Measurements from ENCODE around the gene PARD3B.

Gene PARD3B

DNA sequence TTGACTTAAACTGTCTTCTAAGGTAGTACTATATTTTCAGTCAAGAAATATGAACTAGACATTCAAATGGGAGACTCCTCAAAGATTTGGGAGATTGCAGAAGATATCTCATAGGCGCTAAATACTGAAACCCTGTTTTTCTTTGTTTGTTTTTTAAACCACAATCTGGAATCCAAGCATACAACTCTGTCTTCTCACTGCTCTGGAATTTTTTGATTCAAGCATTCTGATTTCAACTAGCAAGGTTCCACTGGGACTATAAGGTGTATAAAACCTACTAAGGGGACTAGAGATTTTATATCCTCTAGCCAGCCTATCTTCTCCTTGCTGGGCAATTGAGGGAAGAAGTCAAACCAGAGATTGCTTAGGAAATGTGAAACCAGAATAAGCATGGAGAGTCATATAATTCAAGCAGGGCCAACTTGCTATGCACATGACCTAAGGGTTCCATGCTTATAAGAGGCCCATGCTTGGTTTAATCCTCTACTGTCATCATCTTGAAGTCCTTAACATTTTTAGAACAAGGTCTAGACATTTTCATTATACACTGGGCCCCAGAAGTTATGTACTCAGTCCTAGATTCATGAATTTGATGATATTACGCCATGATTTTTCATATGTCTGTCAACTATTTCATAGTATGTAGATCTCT is 405.5 kb downstream of the PARD3B start:
- TF ChIP-seq POLR2AphosphoS5 (IDR thresholded peaks at IDR 0.05; ENCODE audit: low read depth, low read length) (no peak), TAF1 (IDR thresholded peaks at IDR 0.05; ENCODE audit: borderline replicate concordance, low read depth, low read length) (no peak), POLR2A (IDR thresholded peaks at IDR 0.05; ENCODE audit: low read depth, low read length) (no peak)
- FAIRE-seq = no peak
- no peak for DNase-seq (ENCODE audit: insufficient read length)

DNA sequence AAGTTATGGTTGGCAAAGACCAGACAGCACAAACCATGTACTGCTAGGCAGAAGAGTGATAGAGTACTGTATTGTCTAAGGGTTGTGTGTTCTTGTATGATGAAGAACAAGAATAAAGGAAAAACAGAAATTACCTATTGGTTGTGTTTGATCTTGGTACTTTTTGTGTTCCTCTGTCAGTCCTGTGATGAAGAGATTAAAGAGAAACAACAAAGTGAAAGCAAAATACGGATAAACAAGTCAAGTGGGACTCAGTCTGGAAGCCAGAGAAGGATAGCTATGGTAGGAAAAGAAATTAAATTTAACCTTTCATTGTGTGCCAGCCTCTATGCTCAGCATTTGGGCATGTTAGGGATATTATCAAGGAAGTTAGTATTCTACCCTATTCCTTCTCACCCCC is 413.1 kb downstream of the PARD3B start:
- DNase-seq (ENCODE audit: insufficient read length) (no peak), FAIRE-seq (no peak)
- TF ChIP-seq TAF1 (IDR thresholded peaks at IDR 0.05; ENCODE audit: borderline replicate concordance, low read depth, low read length) (no peak), POLR2AphosphoS5 (IDR thresholded peaks at IDR 0.05; ENCODE audit: low read depth, low read length) (no peak), POLR2A (IDR thresholded peaks at IDR 0.05; ENCODE audit: low read depth, low read length) (no peak)

DNA sequence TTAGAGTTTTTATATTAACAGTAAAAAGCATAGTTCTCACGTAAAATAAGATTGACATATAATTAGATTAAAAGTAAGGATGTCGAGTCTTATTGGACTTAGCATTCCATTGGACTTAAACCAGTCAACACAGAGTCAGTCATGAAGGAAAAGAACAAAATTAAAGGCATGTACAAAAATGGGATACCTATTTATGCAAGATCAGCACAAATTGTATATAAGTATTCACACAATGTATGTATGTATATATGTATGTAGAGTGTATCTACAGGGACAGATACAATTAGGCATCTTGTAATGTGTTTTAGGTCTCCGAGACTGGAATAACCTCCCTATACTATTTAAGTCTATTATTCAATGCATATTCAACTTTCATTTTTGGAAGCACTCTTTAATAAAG is 419.1 kb downstream of the PARD3B start:
- no peak for DNase-seq (ENCODE audit: insufficient read length)
- no peak for FAIRE-seq
- TF ChIP-seq POLR2AphosphoS5 (IDR thresholded peaks at IDR 0.05; ENCODE audit: low read depth, low read length) = no peak
- no peak for TF ChIP-seq TAF1 (IDR thresholded peaks at IDR 0.05; ENCODE audit: borderline replicate concordance, low read depth, low read length)
- no peak for TF ChIP-seq POLR2A (IDR thresholded peaks at IDR 0.05; ENCODE audit: low read depth, low read length)

DNA sequence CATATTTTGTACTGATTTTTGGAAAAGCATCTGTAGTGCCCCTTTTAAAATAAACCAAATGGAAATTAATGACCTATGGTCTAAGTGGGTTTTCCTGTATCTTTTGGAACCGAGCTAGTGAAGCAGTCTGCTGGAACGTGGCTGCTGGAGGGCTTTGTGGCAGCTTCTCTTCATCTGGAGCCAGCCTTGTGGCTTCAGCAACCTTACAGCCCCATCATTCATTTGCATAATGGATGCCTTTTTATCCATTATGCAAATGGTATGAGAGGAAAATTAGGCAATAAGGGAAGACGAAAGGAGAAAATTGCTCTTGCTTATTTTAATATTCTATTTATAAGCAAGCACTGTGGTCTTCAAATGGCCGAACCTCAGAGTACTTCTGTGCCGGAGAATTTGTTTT is 421.0 kb downstream of the PARD3B start:
- TF ChIP-seq POLR2AphosphoS5 (IDR thresholded peaks at IDR 0.05; ENCODE audit: low read depth, low read length) = no peak
- TF ChIP-seq POLR2A (IDR thresholded peaks at IDR 0.05; ENCODE audit: low read depth, low read length) = no peak
- no peak for TF ChIP-seq TAF1 (IDR thresholded peaks at IDR 0.05; ENCODE audit: borderline replicate concordance, low read depth, low read length)
- no peak for FAIRE-seq

DNA sequence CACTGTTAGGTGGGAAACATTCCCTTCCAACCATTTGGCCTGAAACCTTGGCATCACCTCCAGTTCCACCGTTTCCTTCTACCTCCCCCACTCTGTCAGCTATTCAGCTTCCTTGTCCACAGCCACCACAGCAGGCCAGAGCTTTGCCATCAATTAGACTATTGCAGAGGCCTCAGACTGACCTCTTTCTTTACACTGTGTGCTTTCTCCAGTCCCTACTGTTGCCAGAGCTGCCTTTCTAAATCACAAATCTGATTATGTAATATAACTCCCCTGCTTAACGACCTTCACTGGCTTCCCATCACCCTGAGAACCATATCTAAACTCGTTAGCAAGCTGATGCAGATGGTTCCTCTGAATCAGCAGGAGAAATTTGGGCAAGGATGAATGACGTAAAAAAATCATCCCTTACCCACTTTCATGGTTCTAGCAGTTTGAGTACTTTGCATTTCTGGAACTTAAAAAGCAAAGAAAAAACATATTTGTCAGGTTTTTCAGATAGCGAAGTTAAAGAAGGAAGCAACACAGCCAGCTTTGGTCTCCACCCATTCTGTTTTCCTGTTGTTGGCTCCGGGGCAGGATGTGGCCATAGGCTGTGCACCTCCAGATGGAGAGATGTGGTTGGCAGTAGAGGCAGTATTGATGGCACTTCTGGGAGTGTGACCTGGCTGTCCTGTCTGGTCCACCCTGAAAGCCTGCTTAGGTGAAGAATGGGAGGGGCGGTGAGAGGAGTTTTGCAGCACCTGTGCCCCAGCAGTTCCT is 422.1 kb downstream of the PARD3B start:
- TF ChIP-seq TAF1 (IDR thresholded peaks at IDR 0.05; ENCODE audit: borderline replicate concordance, low read depth, low read length) (no peak), POLR2AphosphoS5 (IDR thresholded peaks at IDR 0.05; ENCODE audit: low read depth, low read length) (no peak), POLR2A (IDR thresholded peaks at IDR 0.05; ENCODE audit: low read depth, low read length) (no peak)
- no peak for FAIRE-seq
- no peak for DNase-seq (ENCODE audit: insufficient read length)

More for the DNA sequence above, 421.0 kb downstream of the PARD3B start:
- no peak for DNase-seq (ENCODE audit: insufficient read length)

DNA sequence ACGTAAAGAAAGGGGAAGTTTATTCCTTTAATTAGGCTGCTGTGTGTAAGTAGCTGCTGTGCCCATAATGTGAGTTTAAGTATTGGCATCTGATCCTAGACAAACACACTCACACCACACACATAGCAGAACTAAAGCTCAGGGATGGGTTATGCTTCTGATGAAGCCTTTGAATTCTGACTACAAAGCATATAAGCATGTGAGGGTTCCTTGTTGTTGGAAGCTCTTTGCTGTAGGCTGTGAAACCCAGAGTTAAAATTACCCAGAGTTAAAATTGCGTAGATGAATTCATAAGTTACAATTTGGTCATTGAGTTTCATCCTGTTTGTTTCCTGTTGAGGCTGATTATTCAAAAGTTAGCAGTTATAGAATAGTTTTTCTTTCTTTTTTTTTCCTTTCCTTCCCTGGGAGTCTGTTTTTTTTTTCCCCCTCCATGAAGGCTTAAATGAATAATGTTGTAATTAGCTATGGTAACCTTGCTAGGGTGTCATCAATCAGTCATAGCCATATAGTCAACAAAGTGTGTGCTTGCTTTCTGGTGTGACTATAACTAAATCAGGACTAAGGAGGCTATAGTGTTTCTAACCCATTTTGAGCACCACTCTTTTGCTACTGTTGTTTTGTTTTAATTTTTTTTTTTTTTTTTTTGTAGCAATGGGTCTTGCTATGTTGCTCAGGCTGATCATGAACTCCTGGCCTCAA is 426.1 kb downstream of the PARD3B start:
- FAIRE-seq (no peak), DNase-seq (ENCODE audit: insufficient read length) (no peak)
- TF ChIP-seq POLR2AphosphoS5 (IDR thresholded peaks at IDR 0.05; ENCODE audit: low read depth, low read length) = no peak
- TF ChIP-seq TAF1 (IDR thresholded peaks at IDR 0.05; ENCODE audit: borderline replicate concordance, low read depth, low read length) = no peak
- no peak for TF ChIP-seq POLR2A (IDR thresholded peaks at IDR 0.05; ENCODE audit: low read depth, low read length)

DNA sequence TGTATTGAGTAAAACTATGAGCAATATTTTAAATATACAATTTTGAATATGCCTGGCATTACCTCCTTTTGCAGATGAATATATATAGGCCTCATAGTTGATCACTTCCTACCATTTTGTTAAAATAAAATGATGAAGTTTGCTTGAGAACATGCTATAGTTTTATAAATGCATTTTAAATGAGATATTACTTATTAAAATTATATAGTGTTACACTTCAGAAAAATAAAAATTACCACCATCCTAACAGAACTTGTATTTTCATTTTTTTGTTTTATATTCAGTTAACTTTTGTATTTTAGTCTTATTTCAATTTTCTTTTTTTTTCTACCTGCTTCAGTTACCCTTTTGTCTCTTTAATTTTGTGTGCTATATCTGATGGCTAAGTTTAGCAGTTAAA is 426.9 kb downstream of the PARD3B start:
- TF ChIP-seq POLR2A (IDR thresholded peaks at IDR 0.05; ENCODE audit: low read depth, low read length) = no peak
- no peak for TF ChIP-seq TAF1 (IDR thresholded peaks at IDR 0.05; ENCODE audit: borderline replicate concordance, low read depth, low read length)
- no peak for TF ChIP-seq POLR2AphosphoS5 (IDR thresholded peaks at IDR 0.05; ENCODE audit: low read depth, low read length)
- DNase-seq (ENCODE audit: insufficient read length) = no peak
- FAIRE-seq = no peak

DNA sequence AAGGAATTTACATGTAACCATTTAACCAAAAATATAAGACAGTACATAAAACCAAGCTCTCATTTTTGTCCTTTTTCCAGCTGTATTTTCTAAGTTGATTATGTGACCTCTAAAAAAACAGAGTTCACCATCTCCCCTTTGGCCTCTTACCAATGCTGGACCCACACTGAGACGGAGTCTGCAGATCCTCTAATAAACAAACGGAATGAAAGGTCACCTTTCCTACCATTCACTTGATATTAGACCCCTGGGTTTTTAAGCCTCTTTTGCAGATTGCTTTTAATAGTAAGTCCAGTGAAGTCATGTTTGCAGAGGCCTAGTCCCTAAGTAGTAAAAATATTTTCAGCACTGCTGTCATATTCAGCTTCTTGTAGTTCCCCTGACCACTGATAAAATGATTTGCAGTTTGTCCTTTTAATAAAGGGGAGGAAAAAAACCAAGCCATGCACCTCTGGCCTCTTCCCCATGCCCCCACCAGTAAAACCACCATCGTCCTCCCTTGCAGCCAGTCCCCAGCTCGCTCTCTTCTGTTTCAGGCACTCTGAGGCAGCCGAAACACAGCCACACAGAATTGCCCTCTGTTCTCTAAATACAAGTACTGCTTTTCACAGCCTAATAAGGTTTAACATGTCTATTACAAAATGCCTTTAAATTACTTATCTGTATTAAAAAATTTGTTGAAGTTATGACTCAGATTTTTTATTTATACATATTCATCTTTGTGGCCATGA is 427.5 kb downstream of the PARD3B start:
- no peak for TF ChIP-seq POLR2AphosphoS5 (IDR thresholded peaks at IDR 0.05; ENCODE audit: low read depth, low read length)
- TF ChIP-seq POLR2A (IDR thresholded peaks at IDR 0.05; ENCODE audit: low read depth, low read length) = no peak
- no peak for TF ChIP-seq TAF1 (IDR thresholded peaks at IDR 0.05; ENCODE audit: borderline replicate concordance, low read depth, low read length)
- DNase-seq (ENCODE audit: insufficient read length) (no peak), FAIRE-seq (no peak)

DNA sequence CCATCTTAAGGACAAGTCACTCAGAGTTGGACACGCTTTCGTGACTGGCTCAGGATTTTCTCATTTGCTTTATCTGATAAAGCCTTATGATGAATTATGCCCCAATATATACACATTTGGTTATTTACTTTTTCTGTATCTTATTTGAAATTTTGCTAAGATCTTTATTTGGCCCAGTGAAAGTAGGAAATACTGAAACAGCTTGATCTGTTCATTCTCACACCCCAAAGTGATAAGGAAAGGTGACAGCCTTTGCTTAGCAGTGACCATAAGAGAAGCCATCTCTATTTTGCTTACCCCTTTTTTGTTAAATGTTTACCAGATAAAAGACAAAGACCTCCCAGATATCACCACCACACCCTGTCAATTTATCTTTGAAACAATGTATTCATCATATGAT is 428.3 kb downstream of the PARD3B start:
- TF ChIP-seq TAF1 (IDR thresholded peaks at IDR 0.05; ENCODE audit: borderline replicate concordance, low read depth, low read length) = no peak
- no peak for TF ChIP-seq POLR2A (IDR thresholded peaks at IDR 0.05; ENCODE audit: low read depth, low read length)
- no peak for TF ChIP-seq POLR2AphosphoS5 (IDR thresholded peaks at IDR 0.05; ENCODE audit: low read depth, low read length)
- FAIRE-seq = no peak
- DNase-seq (ENCODE audit: insufficient read length) = no peak

DNA sequence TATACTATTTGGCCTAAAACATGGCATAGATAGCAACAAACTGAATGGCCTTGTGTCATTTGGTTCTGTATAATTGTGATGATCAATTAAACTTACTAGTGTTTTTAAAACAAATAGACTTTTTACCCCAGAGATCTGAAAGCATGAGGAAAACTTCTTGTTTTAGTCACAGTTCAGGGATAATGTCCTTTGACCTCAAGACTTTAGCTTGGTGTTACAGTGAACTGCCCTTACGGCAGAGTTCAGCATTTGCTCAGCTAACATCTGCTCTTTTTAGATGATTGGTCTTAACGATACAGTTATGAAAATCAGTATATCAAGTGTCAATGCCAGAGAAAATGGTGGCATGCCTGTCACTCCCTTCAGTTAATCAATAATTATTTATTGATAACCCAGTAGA is 429.2 kb downstream of the PARD3B start:
- TF ChIP-seq POLR2AphosphoS5 (IDR thresholded peaks at IDR 0.05; ENCODE audit: low read depth, low read length) (no peak), POLR2A (IDR thresholded peaks at IDR 0.05; ENCODE audit: low read depth, low read length) (no peak), TAF1 (IDR thresholded peaks at IDR 0.05; ENCODE audit: borderline replicate concordance, low read depth, low read length) (no peak)
- no peak for FAIRE-seq
- DNase-seq (ENCODE audit: insufficient read length) = no peak

DNA sequence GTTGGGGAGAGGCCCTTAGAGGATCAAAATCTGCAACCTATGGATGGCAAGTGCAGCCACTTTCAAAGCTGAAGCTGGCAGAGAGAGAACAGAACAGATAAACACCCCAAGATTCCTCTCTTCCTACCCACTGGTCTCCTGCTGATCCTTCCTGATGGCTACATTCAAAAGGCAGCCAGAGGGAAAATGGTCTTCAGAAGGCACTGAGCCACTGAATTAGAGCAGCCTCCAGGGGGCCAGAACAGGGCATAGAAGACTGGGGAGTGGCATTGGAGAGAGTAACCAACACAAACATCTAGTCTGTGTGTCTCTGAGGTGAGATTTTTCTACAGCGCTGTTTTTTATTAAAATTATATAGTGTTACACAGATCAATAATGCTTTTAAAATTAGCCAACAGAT is 432.6 kb downstream of the PARD3B start:
- FAIRE-seq = no peak
- DNase-seq (ENCODE audit: insufficient read length) = no peak
- no peak for TF ChIP-seq POLR2A (IDR thresholded peaks at IDR 0.05; ENCODE audit: low read depth, low read length)
- no peak for TF ChIP-seq TAF1 (IDR thresholded peaks at IDR 0.05; ENCODE audit: borderline replicate concordance, low read depth, low read length)
- no peak for TF ChIP-seq POLR2AphosphoS5 (IDR thresholded peaks at IDR 0.05; ENCODE audit: low read depth, low read length)

Data from GM12892 (cell line).